ENCODE data around the gene FOXD2.

FOXD2 gene

GRCh38 chr1:47417170-47418044, 20.4 kb upstream of the FOXD2 start:
- ATAC-seq, result no peak
- TF ChIP-seq GLIS3 (CRISPR knock-in tag; IDR thresholded peaks at IDR 0.05) (no peak), ARNTL (CRISPR knock-in tag; IDR thresholded peaks at IDR 0.05; ENCODE audit: borderline replicate concordance, low read depth) (no peak), ISL1 (CRISPR knock-in tag; IDR thresholded peaks at IDR 0.05) (no peak), CREB5 (CRISPR knock-in tag; IDR thresholded peaks at IDR 0.05; ENCODE audit: low read depth) (no peak), CSRNP3 (CRISPR knock-in tag; IDR thresholded peaks at IDR 0.05) (no peak), SNAI2 (CRISPR knock-in tag; IDR thresholded peaks at IDR 0.05) (no peak), PPARA (CRISPR knock-in tag; IDR thresholded peaks at IDR 0.05; ENCODE audit: borderline replicate concordance) (no peak), ZNF8 (CRISPR knock-in tag; IDR thresholded peaks at IDR 0.05) (no peak), BACH2 (CRISPR knock-in tag; IDR thresholded peaks at IDR 0.05; ENCODE audit: borderline replicate concordance) (no peak), PATZ1 (CRISPR knock-in tag; IDR thresholded peaks at IDR 0.05; ENCODE audit: borderline replicate concordance) (no peak), CSDC2 (CRISPR knock-in tag; IDR thresholded peaks at IDR 0.05) (no peak), TCF4 (CRISPR knock-in tag; IDR thresholded peaks at IDR 0.05; ENCODE audit: borderline replicate concordance) (no peak), POU6F1 (CRISPR knock-in tag; IDR thresholded peaks at IDR 0.05; ENCODE audit: borderline replicate concordance, low read depth) (no peak), OSR1 (CRISPR knock-in tag; IDR thresholded peaks at IDR 0.05) (no peak)

- no peak for ATAC-seq
- TF ChIP-seq ZFP30 (CRISPR knock-in tag; IDR thresholded peaks at IDR 0.05) (no peak), CSDC2 (CRISPR knock-in tag; IDR thresholded peaks at IDR 0.05) (no peak), SNAI2 (CRISPR knock-in tag; IDR thresholded peaks at IDR 0.05) (no peak), ZNF8 (CRISPR knock-in tag; IDR thresholded peaks at IDR 0.05) (no peak), OSR1 (CRISPR knock-in tag; IDR thresholded peaks at IDR 0.05) (no peak), ESRRG (CRISPR knock-in tag; IDR thresholded peaks at IDR 0.05) (no peak), TOX (CRISPR knock-in tag; IDR thresholded peaks at IDR 0.05; ENCODE audit: borderline replicate concordance) (no peak), TSHZ2 (CRISPR knock-in tag; IDR thresholded peaks at IDR 0.05) (no peak), GLIS3 (CRISPR knock-in tag; IDR thresholded peaks at IDR 0.05) (no peak), ZNF565 (CRISPR knock-in tag; conservative IDR thresholded peaks at IDR 0.05; ENCODE audit: low read depth) (no peak), CSRNP3 (CRISPR knock-in tag; IDR thresholded peaks at IDR 0.05) (no peak), TCF4 (CRISPR knock-in tag; IDR thresholded peaks at IDR 0.05; ENCODE audit: borderline replicate concordance) (no peak), ZFP3 (CRISPR knock-in tag; IDR thresholded peaks at IDR 0.05) (no peak), RARB (CRISPR knock-in tag; IDR thresholded peaks at IDR 0.05) (no peak), PPARA (CRISPR knock-in tag; IDR thresholded peaks at IDR 0.05; ENCODE audit: borderline replicate concordance) (no peak), ISL1 (CRISPR knock-in tag; IDR thresholded peaks at IDR 0.05) (no peak), POU6F1 (CRISPR knock-in tag; IDR thresholded peaks at IDR 0.05; ENCODE audit: borderline replicate concordance, low read depth) (no peak), ZC3H10 (CRISPR knock-in tag; IDR thresholded peaks at IDR 0.05) (no peak), PATZ1 (CRISPR knock-in tag; IDR thresholded peaks at IDR 0.05; ENCODE audit: borderline replicate concordance) (no peak)
Observed at GRCh38 chr1:47418122-47418521, 19.7 kb upstream of the FOXD2 start.

Data from SK-N-SH treated with all-trans-retinoic acid at 6 μM for 48 hours (cell line).